Esophagus squamous epithelium (tissue), 5 donors: ENCODE results near the gene DCTN3. TPM values are rescaled to one million over a fixed set of nuclear protein-coding genes. Genes with fewer than 3 reads are reported as not detected.
A peak's percentile ranks its signal among the peaks of the same experiment; 100 is the strongest.

Experiments
- DNase-seq: peaks from one replicate; lab custom pipeline; 2025; lab: John Stamatoyannopoulos, UW
- H3K27ac ChIP-seq, 4 donors: fragments of 200-600 bp; sonication (generic); one replicate each; pipeline ENCODE4 v1.5.1; 2016 to 2019; ENCODE audit warnings: mild to moderate bottlenecking in 1 of 4
- H3K27me3 ChIP-seq, 4 donors: fragments of 200-600 bp; sonication (generic); 1 replicate in 3 of 4; 2 replicates in 1 of 4; pipeline versions ENCODE4 v1.5.1 to v1.6.0; 2017 to 2021; ENCODE audit warnings: antibody characterized with exemption in 1 of 4
- H3K36me3 ChIP-seq, 3 donors: fragments of 200-600 bp; sonication (generic); one replicate each; pipeline ENCODE4 v1.5.1; 2016 to 2019
- H3K4me1 ChIP-seq, 3 donors: fragments of 200-600 bp; sonication (generic); one replicate each; pipeline ENCODE4 v1.5.1; 2017 to 2019
- H3K4me3 ChIP-seq, 4 donors: fragments of 200-600 bp; sonication (generic); 1 replicate in 3 of 4; 2 replicates in 1 of 4; pipeline ENCODE4 v1.5.1; 2016 to 2019; ENCODE audit warnings: mild to moderate bottlenecking in 2 of 4, moderate library complexity in 1 of 4
- H3K9me3 ChIP-seq, 3 donors: fragments of 200-600 bp; sonication (generic); one replicate each; pipeline ENCODE4 v1.5.1; 2016 to 2019
- POLR2A ChIP-seq, 4 donors: fragments of 450-650 bp; IDR thresholded peaks; one replicate each; pipeline ENCODE4 v1.6.1; 2017; ENCODE audit warnings: antibody characterized with exemption in 4 of 4, mild to moderate bottlenecking in 4 of 4, moderate library complexity in 3 of 4
- WGBS, 2 donors: methylation state at CpG; one replicate each; pipeline ENCODE4 v1.1.5; 2018; 5-methylcytosine and 5-hydroxymethylcytosine counted together
- intact Hi-C: fragments of 100-400 bp; cut with DNase I; formaldehyde crosslinking; loops from one replicate; pipeline ENCODE4 v1.15.0; 2022
- total RNA-seq, 4 donors: library from RNA; depleted of rRNA; stranded (reverse); fragments of >200 nt; gene quantifications; one replicate each; pipeline ENCODE4 v1.1.0, GENCODE V29; 2016
- TF ChIP-seq, protein P1 (sequence below), 6 experiments: fragments of 450-650 bp in 4 of 6; fragments of 200-600 bp in 2 of 6; sonication (generic) in 2 of 6; IDR thresholded peaks; one replicate each; pipeline ENCODE4 v1.5.1; 2016 to 2019; ENCODE audit warnings: antibody characterized with exemption in 6 of 6, mild to moderate bottlenecking in 4 of 6, moderate library complexity in 4 of 6
- donor health status: DM: yes; HTN: yes; CAD: no.

The DCTN3 gene
- total RNA-seq, 4 donors from 2014 or later: 67.1 to 136 (median 103) TPM

GRCh38 chr9:34634551-34635248 is 14.4 kb upstream of the DCTN3 start:
- TF ChIP-seq, protein P1, sequence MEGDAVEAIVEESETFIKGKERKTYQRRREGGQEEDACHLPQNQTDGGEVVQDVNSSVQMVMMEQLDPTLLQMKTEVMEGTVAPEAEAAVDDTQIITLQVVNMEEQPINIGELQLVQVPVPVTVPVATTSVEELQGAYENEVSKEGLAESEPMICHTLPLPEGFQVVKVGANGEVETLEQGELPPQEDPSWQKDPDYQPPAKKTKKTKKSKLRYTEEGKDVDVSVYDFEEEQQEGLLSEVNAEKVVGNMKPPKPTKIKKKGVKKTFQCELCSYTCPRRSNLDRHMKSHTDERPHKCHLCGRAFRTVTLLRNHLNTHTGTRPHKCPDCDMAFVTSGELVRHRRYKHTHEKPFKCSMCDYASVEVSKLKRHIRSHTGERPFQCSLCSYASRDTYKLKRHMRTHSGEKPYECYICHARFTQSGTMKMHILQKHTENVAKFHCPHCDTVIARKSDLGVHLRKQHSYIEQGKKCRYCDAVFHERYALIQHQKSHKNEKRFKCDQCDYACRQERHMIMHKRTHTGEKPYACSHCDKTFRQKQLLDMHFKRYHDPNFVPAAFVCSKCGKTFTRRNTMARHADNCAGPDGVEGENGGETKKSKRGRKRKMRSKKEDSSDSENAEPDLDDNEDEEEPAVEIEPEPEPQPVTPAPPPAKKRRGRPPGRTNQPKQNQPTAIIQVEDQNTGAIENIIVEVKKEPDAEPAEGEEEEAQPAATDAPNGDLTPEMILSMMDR (IDR thresholded peaks at IDR 0.05): no peak
- TF ChIP-seq POLR2A (IDR thresholded peaks at IDR 0.05): no peak
- intact Hi-C loops: no loop called here

GRCh38 chr9:34633851-34634550 is 13.7 kb upstream of the DCTN3 start:
- TF ChIP-seq, protein P1 (IDR thresholded peaks at IDR 0.05): peak; percentile 65 to 85 (median 80)
- no peak for TF ChIP-seq POLR2A (IDR thresholded peaks at IDR 0.05)
- DNase-seq: no peak
- H3K9me3 ChIP-seq: no peaks in the 10 kb centered on the region
- peaks cover 0 to 22% (median 4%) of the 10 kb centered on the region in 4 donors for H3K27me3 ChIP-seq
- intact Hi-C loops: no loop called here
- H3K4me3 ChIP-seq: no peak overlapping the region
- peaks cover 0 to 14% (median 0%) of the 10 kb centered on the region in 3 donors for H3K36me3 ChIP-seq
- peaks cover 15 to 61% (median 35%) of the 10 kb centered on the region in 3 donors for H3K4me1 ChIP-seq
- no peak overlapping the region for H3K27ac ChIP-seq
- WGBS, 2 donors: 9 to 30% methylated on average over 2 to 3 of the region's 3 CpGs

More at GRCh38 chr9:34634551-34635248, 14.4 kb upstream of the DCTN3 start:
- no peak overlapping the region for H3K4me3 ChIP-seq
- peaks cover 0 to 14% (median 0%) of the 10 kb centered on the region in 3 donors for H3K36me3 ChIP-seq
- 69 to 74% methylated on average over 3 of the region's 3 CpGs for WGBS, 2 donors
- no peak for DNase-seq
- H3K9me3 ChIP-seq: no peaks in the 10 kb centered on the region
- H3K4me1 ChIP-seq: peaks cover 15 to 55% (median 29%) of the 10 kb centered on the region in 3 donors
- H3K27ac ChIP-seq: no peak overlapping the region
- H3K27me3 ChIP-seq: peaks cover 0 to 15% (median 2%) of the 10 kb centered on the region in 4 donors

- 53 to 56% methylated on average over 5 of the region's 5 CpGs for WGBS, 2 donors
- H3K4me3 ChIP-seq: no peak overlapping the region
- peaks cover 0 to 30% (median 7%) of the 10 kb centered on the region in 4 donors for H3K27me3 ChIP-seq
- H3K9me3 ChIP-seq: no peaks in the 10 kb centered on the region
- H3K27ac ChIP-seq: no peak overlapping the region
- H3K36me3 ChIP-seq: peaks cover 0 to 14% (median 0%) of the 10 kb centered on the region in 3 donors
- TF ChIP-seq, protein P1 (IDR thresholded peaks at IDR 0.05): no peak
- TF ChIP-seq POLR2A (IDR thresholded peaks at IDR 0.05): no peak
- intact Hi-C loops: no loop called here
- no peak for DNase-seq
- peaks cover 10 to 63% (median 35%) of the 10 kb centered on the region in 3 donors for H3K4me1 ChIP-seq
These were observed 12.9 kb upstream of the DCTN3 start for GRCh38 chr9:34633166-34633565.

- peaks cover 0 to 43% (median 19%) of the 10 kb centered on the region in 3 donors for H3K4me1 ChIP-seq
- 29 to 34% methylated on average over 5 of the region's 5 CpGs for WGBS, 2 donors
- H3K4me3 ChIP-seq: no peak overlapping the region
- peaks cover 0 to 11% (median 0%) of the 10 kb centered on the region in 3 donors for H3K36me3 ChIP-seq
- H3K9me3 ChIP-seq: no peaks in the 10 kb centered on the region
- peaks cover 0 to 56% (median 17%) of the 10 kb centered on the region in 4 donors for H3K27me3 ChIP-seq
- TF ChIP-seq POLR2A (IDR thresholded peaks at IDR 0.05): no peak
- TF ChIP-seq, protein P1 (IDR thresholded peaks at IDR 0.05): no peak
- no peak overlapping the region for H3K27ac ChIP-seq
- no peak for DNase-seq
- intact Hi-C loops: no loop called here
These were observed 10.3 kb upstream of the DCTN3 start for GRCh38 chr9:34630402-34631154.
